Aorta (tissue), 5 donors: ENCODE results near the gene UPK2. TPM values are rescaled to one million over a fixed set of nuclear protein-coding genes. Genes with fewer than 3 reads are reported as not detected.

ENCODE experiments used
- ATAC-seq: fragments of 200-7000 bp; cut with Tn5 transposase; one replicate; pipeline ENCODE4 v1.9.1; 2022; ENCODE audit warnings: moderate library complexity; ENCODE audit not compliant: low FRiP score
- DNase-seq, 2 donors: peaks; one replicate each; pipeline ENCODE4 v3.0.0-alpha.2; 2020
- H3K27ac ChIP-seq, 2 donors: one replicate each; pipeline ENCODE4 v1.5.1; 2013; ENCODE audit warnings: low read length in 2 of 2, mild to moderate bottlenecking in 2 of 2, moderate library complexity in 2 of 2, control low read depth in 1 of 2, inconsistent platforms in 1 of 2, low read depth in 1 of 2
- H3K27me3 ChIP-seq, 2 donors: one replicate each; pipeline ENCODE4 v1.6.1; 2013; ENCODE audit warnings: control low read depth in 1 of 2, low read length in 1 of 2, mild to moderate bottlenecking in 1 of 2, moderate library complexity in 1 of 2; ENCODE audit not compliant: insufficient read depth in 2 of 2, control insufficient read depth in 1 of 2
- H3K36me3 ChIP-seq, 2 donors: one replicate each; pipeline ENCODE4 v1.6.1; 2013; ENCODE audit warnings: control low read depth in 1 of 2, low read length in 1 of 2, mild to moderate bottlenecking in 1 of 2; ENCODE audit not compliant: insufficient read depth in 2 of 2, control insufficient read depth in 1 of 2
- H3K4me1 ChIP-seq, 2 donors: one replicate each; pipeline ENCODE4 v1.6.1; 2013; ENCODE audit warnings: low read length in 2 of 2, control low read depth in 1 of 2, mild to moderate bottlenecking in 1 of 2, moderate library complexity in 1 of 2; ENCODE audit not compliant: insufficient read depth in 2 of 2, control insufficient read depth in 1 of 2
- H3K4me3 ChIP-seq, 2 donors: one replicate each; pipeline ENCODE4 v1.5.1; 2013; ENCODE audit warnings: low read length in 2 of 2, control low read depth in 1 of 2, mild to moderate bottlenecking in 1 of 2
- H3K9me3 ChIP-seq: one replicate; pipeline ENCODE4 v1.6.1; 2013; ENCODE audit warnings: mild to moderate bottlenecking, low read length; ENCODE audit not compliant: control insufficient read depth
- WGBS, 2 donors: extraction: QIAGEN DNeasy Blood & Tissue Kit; methylation state at CpG; one replicate each; pipeline ENCODE4 v1.1.7; 2013; 5-methylcytosine and 5-hydroxymethylcytosine counted together
- intact Hi-C, 2 donors: fragments of 100-400 bp; cut with DNase I; formaldehyde crosslinking; loops; one replicate each; pipeline versions ENCODE4 v1.14.2 to v1.15.0; 2022
- long read RNA-seq, 2 donors: library from polyadenylated mRNA; unstranded; transcript quantifications; one replicate each; pipeline ENCODE4 v2.0.0, GENCODE V29; 2020 to 2021
- polyA plus RNA-seq, 2 donors: library from polyadenylated mRNA; stranded (reverse); fragments of 200-250 nt; gene quantifications; one replicate each; pipeline ENCODE4 v1.2.3, GENCODE V29; 2013
- total RNA-seq, 2 donors: library from RNA; stranded (reverse); fragmentation: NEBNext Ultra II Directional; extraction: Animal tissue kit (Norgen Biotek cat#: 25700); gene quantifications; one replicate each; pipeline ENCODE4 v1.2.1, GENCODE V29; 2021
- donor health status: healthy with polysubstance abuse.
- donor health status: Bipolar disorder and iron deficiency.
- donor health status: DM: no; HTN: no; CAD: no.
- donor health status: DM: no; HTN: no; CAD: no.
- donor health status: DM: yes; HTN: yes; CAD: no.

The UPK2 gene
- total RNA-seq, result not detected
- polyA plus RNA-seq, result not detected
- long read RNA-seq, donor 1, result 0 reads
- long read RNA-seq, donor 2, result 0 reads

GRCh38 chr11:118956094-118956846 lies at the start of gene UPK2:
Gene UPK2, plus strand, starts transcription at chr11:118956298. Its CDS starts 53 bp downstream, at chr11:118956351.
- no peaks in the 10 kb centered on the region for H3K9me3 ChIP-seq
- H3K4me3 ChIP-seq, result no peak within 1 kb of the TSS
- no peak within 1 kb of the TSS for H3K27ac ChIP-seq
- ATAC-seq, result peak; percentile 94
- intact Hi-C loops, result loop anchor here (1.0 to 2.0 kb wide), 3 partner anchors 49 to 267 kb away; no protein-coding TSS in a partner anchor
- WGBS, 2 donors, result 3 to 6% methylated on average over 7 of the region's 7 CpGs
- no peaks in the 10 kb centered on the region for H3K27me3 ChIP-seq
- no peaks in the 10 kb centered on the region for H3K4me1 ChIP-seq
- H3K36me3 ChIP-seq, result no peaks in the 10 kb centered on the region
- DNase-seq, result peak; percentile 91 to 96

- peak; percentile 85 to 93 for DNase-seq
- whole genome bisulfite sequencing, 2 donors, result 29% methylated on average over 24 of the region's 24 CpGs
- Histone ChIP-seq H3K27me3 (no peaks in the 10 kb centered on the region), H3K36me3 (peaks cover 0 to 6% of the 10 kb centered on the region in 2 donors), H3K4me1 (no peaks in the 10 kb centered on the region), H3K27ac (peak overlapping the region in 1 of 2 donors; percentile 11), H3K4me3 (no peak overlapping the region), H3K9me3 (no peaks in the 10 kb centered on the region)
- intact Hi-C loops, result loop anchor here (1.0 to 5.0 kb wide), 6 partner anchors 18 to 115 kb away; partner anchors contain the start of genes UPK2 (in 2 of the 2), BCL9L (in 1 of the 2) and DDX6 (in 1 of the 2)
- ATAC-seq, result peak; percentile 66
Observed at GRCh38 chr11:118907051-118908042, 48.8 kb upstream of the UPK2 start.

GRCh38 chr11:118908264-118908663 lies 47.8 kb upstream of the UPK2 start:
- H3K4me3 ChIP-seq, result no peak overlapping the region
- H3K27ac ChIP-seq, result no peak overlapping the region
- intact Hi-C loops, result loop anchor here (1.0 to 5.0 kb wide), 3 partner anchors 17 to 116 kb away; partner anchors contain the start of genes BCL9L (in 1 of the 2) and DDX6 (in 1 of the 2)
- H3K9me3 ChIP-seq, result no peaks in the 10 kb centered on the region
- ATAC-seq (no peak), DNase-seq (no peak)
- H3K27me3 ChIP-seq, result no peaks in the 10 kb centered on the region
- peaks cover 0 to 2% of the 10 kb centered on the region in 2 donors for H3K36me3 ChIP-seq
- 63 to 69% methylated on average over 13 of the region's 13 CpGs for WGBS, 2 donors
- no peaks in the 10 kb centered on the region for H3K4me1 ChIP-seq

- WGBS, 2 donors, result 1 to 4% methylated on average over 16 to 17 of the region's 17 CpGs
- Histone ChIP-seq H3K4me1 (no peaks in the 10 kb centered on the region), H3K27ac (peak overlapping the region; percentile 44 to 78), H3K9me3 (no peaks in the 10 kb centered on the region), H3K36me3 (no peaks in the 10 kb centered on the region), H3K27me3 (no peaks in the 10 kb centered on the region), H3K4me3 (peak overlapping the region in 1 of 2 donors; percentile 13)
- intact Hi-C loops, result loop anchor here (1.0 to 5.0 kb wide), 3 partner anchors 16 to 117 kb away; partner anchors contain the start of genes BCL9L (in 1 of the 2) and DDX6 (in 1 of the 2)
- peak; percentile 85 to 92 for DNase-seq
- ATAC-seq, result peak; percentile 48
Observed at GRCh38 chr11:118908901-118909618, 47.0 kb upstream of the UPK2 start.

- peak in 1 of 2 donors; percentile 78 for DNase-seq
- peak; percentile 0 for ATAC-seq
- no peaks in the 10 kb centered on the region for H3K9me3 ChIP-seq
- no peaks in the 10 kb centered on the region for H3K36me3 ChIP-seq
- H3K4me3 ChIP-seq, result peak overlapping the region; percentile 14
- H3K4me1 ChIP-seq, result no peaks in the 10 kb centered on the region
- intact Hi-C loops, result loop anchor here in 1 of 2 donors (5.0 kb wide), 1 partner anchor 117 kb away; the partner anchor contains the start of gene DDX6
- H3K27ac ChIP-seq, result peak overlapping the region; percentile 44 to 78
- 11 to 16% methylated on average over 21 of the region's 21 CpGs for WGBS, 2 donors
- H3K27me3 ChIP-seq, result no peaks in the 10 kb centered on the region
Observed at GRCh38 chr11:118909619-118910308, 46.3 kb upstream of the UPK2 start.

GRCh38 chr11:118910309-118911112 lies 45.6 kb upstream of the UPK2 start:
- H3K27ac ChIP-seq, result peak overlapping the region; percentile 83 to 90
- H3K9me3 ChIP-seq, result no peaks in the 10 kb centered on the region
- no peaks in the 10 kb centered on the region for H3K36me3 ChIP-seq
- H3K27me3 ChIP-seq, result no peaks in the 10 kb centered on the region
- peak overlapping the region; percentile 14 for H3K4me3 ChIP-seq
- WGBS, 2 donors, result 2 to 3% methylated on average over 52 to 67 of the region's 67 CpGs
- intact Hi-C loops, result no loop called here
- ATAC-seq (peak; percentile 46), DNase-seq (peak; percentile 87 to 93)
- no peaks in the 10 kb centered on the region for H3K4me1 ChIP-seq
